GM13977 (cell line): Measurements from ENCODE around the gene MGAT5.

Experiments
- DNase-seq: peaks from one replicate; pipeline ENCODE4 v3.0.0; 2012; ENCODE audit warnings: low spot score
- CTCF ChIP-seq: IDR thresholded peaks from 2 replicates; pipeline ENCODE4 v1.5.1; 2012; ENCODE audit warnings: mild to moderate bottlenecking, control low read depth; ENCODE audit not compliant: insufficient read depth; ENCODE audit errors: extremely low read depth, missing control alignments
- in situ Hi-C: fragments of 300-500 bp; cut with MboI; formaldehyde crosslinking; loops from one replicate; pipeline ENCODE4 v1.12.0; 2022; ENCODE audit warnings: low sequenced_read_pairs, low pct_unique_long_range_greater_than_20kb, mixed read lengths, inconsistent platforms; ENCODE audit not compliant: unreplicated experiment

The MGAT5 gene

GRCh38 chr2:134229540-134229939, 24.3 kb upstream of the MGAT5 start:
- in situ Hi-C loops = loop anchor here (25.0 kb wide), 2 partner anchors 183 to 367 kb away; no protein-coding TSS in a partner anchor
- no peak for TF ChIP-seq CTCF
- DNase-seq = no peak

GRCh38 chr2:134230885-134231284, 23.0 kb upstream of the MGAT5 start:
- DNase-seq = no peak
- TF ChIP-seq CTCF = no peak
- in situ Hi-C loops = loop anchor here (25.0 kb wide), 2 partner anchors 181 to 369 kb away; no protein-coding TSS in a partner anchor

- in situ Hi-C loops = loop anchor here (25.0 kb wide), 2 partner anchors 181 to 369 kb away; no protein-coding TSS in a partner anchor
- TF ChIP-seq CTCF = no peak
- no peak for DNase-seq
Measured at GRCh38 chr2:134231301-134231964, 22.4 kb upstream of the MGAT5 start.

- no peak for DNase-seq
- no peak for TF ChIP-seq CTCF
- in situ Hi-C loops = loop anchor here (25.0 kb wide), 2 partner anchors 180 to 370 kb away; no protein-coding TSS in a partner anchor
Measured at GRCh38 chr2:134231965-134232340, 21.9 kb upstream of the MGAT5 start.

- in situ Hi-C loops = loop anchor here (25.0 kb wide), 2 partner anchors 180 to 370 kb away; no protein-coding TSS in a partner anchor
- TF ChIP-seq CTCF = no peak
- DNase-seq = no peak
Measured at GRCh38 chr2:134232461-134232860, 21.4 kb upstream of the MGAT5 start.

GRCh38 chr2:134232868-134233727, 20.8 kb upstream of the MGAT5 start:
- no peak for TF ChIP-seq CTCF
- no peak for DNase-seq
- in situ Hi-C loops = loop anchor here (25.0 kb wide), 2 partner anchors 179 to 371 kb away; no protein-coding TSS in a partner anchor
